K562 (cell line): ENCODE measurements around the gene ETFBKMT. TPM values are rescaled to one million over a fixed set of nuclear protein-coding genes. Genes with fewer than 3 reads are reported as not detected.

Experiments used
- ARID3B ChIP-seq: fragments of 250-450 bp; sonication (Bioruptor Pico); IDR thresholded peaks from 2 replicates; pipeline ENCODE4 v1.4.0; 2020; ENCODE audit warnings: borderline replicate concordance
- ATF1 ChIP-seq, 2 experiments: fragments of 450-650 bp in 1 of 2; IDR thresholded peaks; 2 replicates each; pipeline ENCODE4 v1.6.1; 2016; ENCODE audit warnings: missing compliant biosample characterization in 1 of 2, missing genetic modification characterization in 1 of 2
- CBFB ChIP-seq: sonication (generic); formaldehyde crosslinking; IDR thresholded peaks from 2 replicates; pipeline ENCODE4 v1.4.0; 2020; ENCODE audit warnings: mild to moderate bottlenecking, missing genetic modification reagents
- CC2D1A ChIP-seq: fragments of 450-650 bp; IDR thresholded peaks from 2 replicates; pipeline ENCODE4 v1.6.1; 2017; ENCODE audit warnings: mild to moderate bottlenecking
- ETV6 ChIP-seq, 3 experiments: fragments of 150-350 bp in 1 of 3; sonication (generic) in 1 of 3; formaldehyde crosslinking in 1 of 3; IDR thresholded peaks; 2 replicates each; pipeline versions ENCODE4 v1.6.1 to v1.8.0; 2014 to 2022; ENCODE audit warnings: borderline replicate concordance in 2 of 3, low read depth in 2 of 3, antibody characterized with exemption in 1 of 3, low read length in 1 of 3, mild to moderate bottlenecking in 1 of 3, missing genetic modification reagents in 1 of 3
- EWSR1 ChIP-seq: fragments of 450-650 bp; IDR thresholded peaks from 2 replicates; pipeline ENCODE4 v1.6.1; 2018; ENCODE audit warnings: borderline replicate concordance, mild to moderate bottlenecking, low read depth, moderate library complexity; ENCODE audit not compliant: partially characterized antibody
- HIVEP1 ChIP-seq: fragments of 250-450 bp; sonication (Bioruptor Pico); IDR thresholded peaks from 2 replicates; pipeline ENCODE4 v1.4.0; 2020; ENCODE audit warnings: mild to moderate bottlenecking
- KDM1A ChIP-seq, 2 experiments: fragments of 450-650 bp; IDR thresholded peaks; 2 replicates each; pipeline ENCODE4 v1.6.1; 2016; ENCODE audit warnings: mild to moderate bottlenecking in 2 of 2
- KLF10 ChIP-seq: fragments of 250-450 bp; sonication (Bioruptor Pico); IDR thresholded peaks from 2 replicates; pipeline ENCODE4 v1.6.1; 2021; ENCODE audit warnings: matching md5 sums
- POLR2AphosphoS5 ChIP-seq: IDR thresholded peaks from 2 replicates; pipeline ENCODE4 v1.6.1; 2011; ENCODE audit warnings: mild to moderate bottlenecking, low read depth, low read length, moderate library complexity; ENCODE audit not compliant: control insufficient read depth, insufficient read depth
- RBM17 ChIP-seq: fragments of 200-400 bp; formaldehyde crosslinking; IDR thresholded peaks from 2 replicates; pipeline ENCODE4 v1.6.1; 2017; ENCODE audit warnings: low read depth, mild to moderate bottlenecking, low read length, borderline replicate concordance
- RERE ChIP-seq: sonication (generic); formaldehyde crosslinking; IDR thresholded peaks from 2 replicates; pipeline ENCODE4 v1.8.0; 2023; ENCODE audit warnings: missing genetic modification reagents, mild to moderate bottlenecking, borderline replicate concordance
- ZNF184 ChIP-seq: sonication (generic); formaldehyde crosslinking; IDR thresholded peaks from 2 replicates; pipeline ENCODE4 v1.5.0; 2020; ENCODE audit warnings: missing genetic modification reagents
- ZZZ3 ChIP-seq: fragments of 450-650 bp; IDR thresholded peaks from 2 replicates; pipeline ENCODE4 v1.6.1; 2016; ENCODE audit warnings: antibody characterized with exemption, mild to moderate bottlenecking, moderate library complexity
- polyA plus RNA-seq, 8 experiments: library from polyadenylated mRNA; depleted of rRNA in 4 of 8; stranded (reverse) in 5 of 8; unstranded in 3 of 8; fragments of >200 nt; fragmentation: Nextera tagmentation in 2 of 8; fragmentation: Illumina TruSeq in 1 of 8; extraction: Ambion mirVana in 2 of 8; extraction: Trizol in 1 of 8; gene quantifications; 2 replicates each; pipeline versions ENCODE4 v1.2.1 to v1.2.3, GENCODE V29; 2011 to 2014; ENCODE audit warnings: inconsistent platforms in 1 of 8, missing spikeins in 1 of 8
- total RNA-seq, 7 experiments: library from RNA; depleted of rRNA in 6 of 7; stranded (reverse); fragments of >200 nt in 6 of 7; fragmentation: Illumina TruSeq in 2 of 7; extraction: Trizol in 2 of 7; gene quantifications; 2 replicates each; pipeline versions ENCODE4 v1.2.1 to v1.2.3, GENCODE V29; 2011 to 2021; ENCODE audit warnings: low replicate concordance in 1 of 7
- TF ChIP-seq, protein P1 (sequence below): sonication (generic); formaldehyde crosslinking; IDR thresholded peaks from 2 replicates; pipeline ENCODE4 v1.8.0; 2022; ENCODE audit warnings: mild to moderate bottlenecking, missing genetic modification reagents
- TF ChIP-seq, protein P2 (sequence below), 3 experiments: fragments of 200-800 bp in 1 of 3; sonication (Bioruptor generic) in 1 of 3; sonication (generic) in 1 of 3; formaldehyde crosslinking in 1 of 3; IDR thresholded peaks; 2 replicates each; pipeline versions ENCODE4 v1.6.1 to v1.8.0; 2016 to 2022; ENCODE audit warnings: mild to moderate bottlenecking in 2 of 3, missing compliant biosample characterization in 2 of 3, missing genetic modification characterization in 2 of 3, missing genetic modification reagents in 1 of 3

The ETFBKMT gene
- total and polyA plus RNA-seq, 9 of the 15 experiments (the other 6 are each of a cell fraction or from before 2014, with no cell fraction given): 0.18 to 1.7 (median 0.96) TPM

- TF ChIP-seq RERE (CRISPR knock-in tag): no peak
- TF ChIP-seq CBFB (CRISPR knock-in tag): no peak
- no peak for TF ChIP-seq KLF10 (CRISPR knock-in tag)
- no peak for TF ChIP-seq KDM1A (IDR thresholded peaks at IDR 0.05)
- no peak for TF ChIP-seq ZNF184 (CRISPR knock-in tag)
- TF ChIP-seq EWSR1: no peak
- TF ChIP-seq ZZZ3: no peak
- TF ChIP-seq, protein P1, sequence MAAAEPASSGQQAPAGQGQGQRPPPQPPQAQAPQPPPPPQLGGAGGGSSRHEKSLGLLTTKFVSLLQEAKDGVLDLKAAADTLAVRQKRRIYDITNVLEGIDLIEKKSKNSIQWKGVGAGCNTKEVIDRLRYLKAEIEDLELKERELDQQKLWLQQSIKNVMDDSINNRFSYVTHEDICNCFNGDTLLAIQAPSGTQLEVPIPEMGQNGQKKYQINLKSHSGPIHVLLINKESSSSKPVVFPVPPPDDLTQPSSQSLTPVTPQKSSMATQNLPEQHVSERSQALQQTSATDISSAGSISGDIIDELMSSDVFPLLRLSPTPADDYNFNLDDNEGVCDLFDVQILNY: no peak
- TF ChIP-seq ETV6 (IDR thresholded peaks at IDR 0.05; ENCODE audit: borderline replicate concordance in 1 of 2, low read depth in 2 of 2, low read length in 1 of 2): no peak
- no peak for TF ChIP-seq ETV6 (CRISPR knock-in tag; IDR thresholded peaks at IDR 0.05; ENCODE audit: borderline replicate concordance)
- peak; percentile 40; the same call in 1 of the 2 replicates for TF ChIP-seq ATF1 (CRISPR knock-in tag; IDR thresholded peaks at IDR 0.05)
- TF ChIP-seq ATF1 (tag; IDR thresholded peaks at IDR 0.05): peak; percentile 91
- no peak for TF ChIP-seq RBM17
- TF ChIP-seq ARID3B (CRISPR knock-in tag): no peak
- peak; percentile 71; the same call in 1 of the 2 replicates for TF ChIP-seq CC2D1A
- TF ChIP-seq HIVEP1 (CRISPR knock-in tag): no peak
- TF ChIP-seq, protein P2, sequence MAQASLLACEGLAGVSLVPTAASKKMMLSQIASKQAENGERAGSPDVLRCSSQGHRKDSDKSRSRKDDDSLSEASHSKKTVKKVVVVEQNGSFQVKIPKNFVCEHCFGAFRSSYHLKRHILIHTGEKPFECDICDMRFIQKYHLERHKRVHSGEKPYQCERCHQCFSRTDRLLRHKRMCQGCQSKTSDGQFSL (CRISPR knock-in tag; IDR thresholded peaks at IDR 0.05): no peak
- TF ChIP-seq, protein P2 (tag; IDR thresholded peaks at IDR 0.05): no peak
- peak; percentile 59 for TF ChIP-seq POLR2AphosphoS5
Measured at GRCh38 chr12:31659087-31659942, at the start of gene ETFBKMT (continued).
